PC-9 (cell line): ENCODE measurements around the gene SEMA5A. TPM values are rescaled to one million over a fixed set of nuclear protein-coding genes. Genes with fewer than 3 reads are reported as not detected.

Experiments used
- BruUV-seq: library from RNA; stranded (reverse); fragments of 400-500 nt; replicated peaks from 2 replicates; lab custom pipeline; 2021; lab: Mats Ljungman, UMichigan
- CTCF ChIA-PET: fragments of 300-600 bp; sonication (Branson Sonifier 250); formaldehyde crosslinking; loops from one replicate; lab custom pipeline; 2022; ENCODE audit warnings: antibody characterized with exemption; lab: Charles Lee
- POLR2A ChIA-PET: fragments of 300-600 bp; sonication (Branson Sonifier 250); formaldehyde crosslinking; loops from one replicate; lab custom pipeline; 2022; ENCODE audit warnings: antibody characterized with exemption; ENCODE audit not compliant: unreplicated experiment; lab: Charles Lee
- DNase-seq, 2 experiments: peaks; one replicate each; pipeline versions ENCODE4 v3.0.0 to v3.0.0-alpha.2; 2015 to 2022; ENCODE audit warnings: mixed read lengths in 1 of 2
- H2AFZ ChIP-seq: fragments of 200-600 bp; sonication (generic); 2 replicates; pipeline ENCODE4 v1.8.1; 2017; ENCODE audit warnings: antibody characterized with exemption
- H3F3A ChIP-seq: fragments of 200-600 bp; sonication (generic); 2 replicates; pipeline ENCODE4 v1.8.1; 2017; ENCODE audit warnings: antibody characterized with exemption, mild to moderate bottlenecking, low read depth; ENCODE audit not compliant: insufficient read depth
- H3K27ac ChIP-seq: fragments of 200-600 bp; sonication (generic); 2 replicates; pipeline ENCODE4 v1.6.1; 2016; ENCODE audit warnings: mixed run types
- H3K27me3 ChIP-seq: fragments of 200-600 bp; sonication (generic); 2 replicates; pipeline ENCODE4 v1.6.1; 2016; ENCODE audit warnings: low read depth, mixed run types; ENCODE audit not compliant: insufficient read depth
- H3K36me3 ChIP-seq: fragments of 200-600 bp; sonication (generic); 2 replicates; pipeline ENCODE4 v1.6.1; 2016; ENCODE audit warnings: low read depth, mixed run types
- H3K4me1 ChIP-seq: fragments of 200-600 bp; sonication (generic); replicated peaks from 2 replicates; pipeline ENCODE4 v1.6.1; 2016; ENCODE audit warnings: mixed run types; ENCODE audit not compliant: insufficient read depth
- H3K4me2 ChIP-seq: fragments of 200-600 bp; sonication (generic); 2 replicates; pipeline ENCODE4 v1.6.1; 2017; ENCODE audit warnings: mixed run types
- H3K4me3 ChIP-seq: fragments of 200-600 bp; sonication (generic); 2 replicates; pipeline ENCODE4 v1.6.1; 2016; ENCODE audit warnings: mixed run types
- H3K79me2 ChIP-seq: fragments of 200-600 bp; sonication (generic); 2 replicates; pipeline ENCODE4 v1.6.1; 2017; ENCODE audit warnings: low read depth, mixed run types
- H3K9me2 ChIP-seq: fragments of 200-600 bp; sonication (generic); 2 replicates; pipeline ENCODE4 v1.8.1; 2017; ENCODE audit warnings: mild to moderate bottlenecking; ENCODE audit not compliant: insufficient read depth
- H3K9me3 ChIP-seq: fragments of 200-600 bp; sonication (generic); 2 replicates; pipeline ENCODE4 v1.8.1; 2016; ENCODE audit warnings: low read depth; ENCODE audit not compliant: insufficient read depth
- H4K20me1 ChIP-seq: fragments of 200-600 bp; sonication (generic); 2 replicates; pipeline ENCODE4 v1.8.1; 2017; ENCODE audit not compliant: insufficient read depth
- EZH2 ChIP-seq: fragments of 200-600 bp; sonication (generic); IDR thresholded peaks from 2 replicates; pipeline ENCODE4 v1.8.0; 2017; ENCODE audit warnings: antibody characterized with exemption, low read depth
- intact Hi-C: fragments of 100-400 bp; cut with micrococcal nuclease; formaldehyde crosslinking; loops from one replicate; pipeline ENCODE4 v1.10.0; 2022; ENCODE audit not compliant: unreplicated experiment
- total RNA-seq: library from RNA; stranded (reverse); gene quantifications from 2 replicates; pipeline ENCODE4 v1.2.3, GENCODE V29; 2021
- TF ChIP-seq, protein P1 (sequence below): fragments of 200-600 bp; sonication (generic); conservative IDR thresholded peaks from 2 replicates; pipeline ENCODE4 v1.6.1; 2017; ENCODE audit warnings: mixed run types, antibody characterized with exemption, mild to moderate bottlenecking, moderate library complexity

SEMA5A gene
- total RNA-seq, 1 experiment from 2014 or later = not detected

DNA sequence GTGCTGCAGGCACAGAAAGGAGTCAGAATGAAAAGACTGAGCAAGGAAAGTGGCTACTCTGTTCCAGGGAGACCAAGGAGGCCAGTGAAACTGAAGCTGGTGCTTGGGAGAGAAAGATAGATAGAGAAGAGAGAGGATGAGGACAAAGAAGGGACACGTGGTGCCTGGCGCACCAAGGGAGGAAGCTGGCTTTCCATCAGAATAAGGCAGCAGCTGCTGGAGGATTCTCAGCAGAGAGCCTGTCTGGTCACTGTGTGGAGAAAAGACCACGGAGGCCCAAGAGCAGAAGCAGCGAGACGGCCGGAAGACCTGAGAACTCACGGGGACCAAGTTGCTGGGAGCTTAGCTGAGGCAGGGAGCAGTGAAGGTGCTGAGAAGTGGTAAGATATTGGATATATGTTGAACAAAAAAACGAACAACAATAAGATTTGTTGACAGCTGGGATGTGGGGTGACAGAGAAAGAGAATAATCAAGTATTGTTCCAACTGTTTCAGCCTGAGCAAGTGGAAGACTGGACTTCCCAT lies 116.1 kb downstream of the SEMA5A start:
- H3K9me2 ChIP-seq = no peaks in the 10 kb centered on the region
- H3F3A ChIP-seq = no peaks in the 10 kb centered on the region
- ChIA-PET CTCF (no interaction called here), POLR2A (no interaction called here)
- H3K4me1 ChIP-seq = no peaks in the 10 kb centered on the region
- no peak overlapping the region for H2AFZ ChIP-seq
- intact Hi-C loops = no loop called here
- BruUV-seq = no TSS peak
- no peak overlapping the region for H3K27ac ChIP-seq
- H3K4me3 ChIP-seq = no peak overlapping the region
- no peaks in the 10 kb centered on the region for H4K20me1 ChIP-seq
- no peaks in the 10 kb centered on the region for H3K9me3 ChIP-seq
- H3K4me2 ChIP-seq = no peak overlapping the region
- H3K79me2 ChIP-seq = no peaks in the 10 kb centered on the region
- H3K36me3 ChIP-seq = no peaks in the 10 kb centered on the region
- no peak for DNase-seq
- no peaks in the 10 kb centered on the region for H3K27me3 ChIP-seq
- TF ChIP-seq, protein P1, sequence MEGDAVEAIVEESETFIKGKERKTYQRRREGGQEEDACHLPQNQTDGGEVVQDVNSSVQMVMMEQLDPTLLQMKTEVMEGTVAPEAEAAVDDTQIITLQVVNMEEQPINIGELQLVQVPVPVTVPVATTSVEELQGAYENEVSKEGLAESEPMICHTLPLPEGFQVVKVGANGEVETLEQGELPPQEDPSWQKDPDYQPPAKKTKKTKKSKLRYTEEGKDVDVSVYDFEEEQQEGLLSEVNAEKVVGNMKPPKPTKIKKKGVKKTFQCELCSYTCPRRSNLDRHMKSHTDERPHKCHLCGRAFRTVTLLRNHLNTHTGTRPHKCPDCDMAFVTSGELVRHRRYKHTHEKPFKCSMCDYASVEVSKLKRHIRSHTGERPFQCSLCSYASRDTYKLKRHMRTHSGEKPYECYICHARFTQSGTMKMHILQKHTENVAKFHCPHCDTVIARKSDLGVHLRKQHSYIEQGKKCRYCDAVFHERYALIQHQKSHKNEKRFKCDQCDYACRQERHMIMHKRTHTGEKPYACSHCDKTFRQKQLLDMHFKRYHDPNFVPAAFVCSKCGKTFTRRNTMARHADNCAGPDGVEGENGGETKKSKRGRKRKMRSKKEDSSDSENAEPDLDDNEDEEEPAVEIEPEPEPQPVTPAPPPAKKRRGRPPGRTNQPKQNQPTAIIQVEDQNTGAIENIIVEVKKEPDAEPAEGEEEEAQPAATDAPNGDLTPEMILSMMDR = no peak

DNA sequence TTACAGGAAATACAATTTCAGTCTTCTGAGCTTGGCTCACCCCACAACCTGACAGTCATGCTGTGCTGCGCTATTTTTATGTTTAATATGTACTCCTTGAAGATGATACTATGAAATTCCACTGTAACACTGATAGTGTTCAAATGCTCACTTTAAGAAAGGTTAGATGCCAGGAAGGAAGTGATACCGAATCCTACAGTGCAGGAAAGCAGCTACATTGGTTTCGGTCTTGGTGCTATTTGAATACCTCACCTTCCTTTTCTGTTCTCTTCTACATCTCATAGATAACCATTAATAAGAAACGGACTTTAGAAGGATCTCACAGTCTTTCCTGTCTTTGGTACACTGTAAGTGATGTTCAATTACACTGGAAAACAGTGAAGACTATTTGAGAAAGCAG lies 117.6 kb downstream of the SEMA5A start:
- no TSS peak for BruUV-seq
- Histone ChIP-seq H3K27me3 (no peaks in the 10 kb centered on the region), H3K9me2 (no peaks in the 10 kb centered on the region), H3K9me3 (no peaks in the 10 kb centered on the region), H3K79me2 (no peaks in the 10 kb centered on the region), H2AFZ (no peak overlapping the region), H4K20me1 (no peaks in the 10 kb centered on the region), H3F3A (no peaks in the 10 kb centered on the region), H3K27ac (no peak overlapping the region), H3K36me3 (no peaks in the 10 kb centered on the region), H3K4me3 (no peak overlapping the region), H3K4me1 (no peaks in the 10 kb centered on the region), H3K4me2 (no peak overlapping the region)
- DNase-seq = no peak
- TF ChIP-seq EZH2 = no peak
- TF ChIP-seq, protein P1 = no peak
- POLR2A ChIA-PET = no interaction called here
- CTCF ChIA-PET = no interaction called here
- intact Hi-C loops = no loop called here

DNA sequence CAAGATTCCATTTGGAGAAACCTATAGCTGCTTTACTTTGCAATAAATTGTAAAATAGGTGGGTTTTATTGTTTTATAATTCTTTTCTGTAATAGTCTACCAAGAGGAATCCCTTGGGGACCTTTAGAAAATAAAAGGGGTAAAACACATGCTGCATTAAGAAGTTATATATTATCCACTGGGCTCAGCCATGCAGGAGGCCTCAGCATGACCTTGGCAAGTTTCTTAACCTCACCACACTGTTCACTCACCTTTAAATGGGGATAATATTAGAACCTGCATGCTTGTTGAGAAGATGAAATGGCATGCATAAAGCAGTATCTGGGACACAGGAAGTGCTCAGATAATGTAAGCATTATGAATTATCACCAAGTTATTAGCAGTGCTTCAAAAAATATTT lies 120.2 kb downstream of the SEMA5A start:
- Histone ChIP-seq H4K20me1 (no peaks in the 10 kb centered on the region), H3K4me2 (no peak overlapping the region), H3F3A (no peaks in the 10 kb centered on the region), H3K4me3 (no peak overlapping the region), H3K36me3 (no peaks in the 10 kb centered on the region), H3K4me1 (peaks cover 8% of the 10 kb centered on the region), H3K79me2 (no peaks in the 10 kb centered on the region), H3K27me3 (no peaks in the 10 kb centered on the region), H2AFZ (no peak overlapping the region), H3K27ac (no peak overlapping the region), H3K9me3 (no peaks in the 10 kb centered on the region), H3K9me2 (no peaks in the 10 kb centered on the region)
- ChIA-PET CTCF (no interaction called here), POLR2A (no interaction called here)
- intact Hi-C loops = no loop called here
- no TSS peak for BruUV-seq
- TF ChIP-seq, protein P1 = no peak
- TF ChIP-seq EZH2 = no peak
- DNase-seq = no peak
